Right lobe of liver (tissue), 6 donors: ENCODE results near the gene GABRR3. TPM values are rescaled to one million over a fixed set of nuclear protein-coding genes. Genes with fewer than 3 reads are reported as not detected.

ENCODE experiments used
- ATAC-seq, 4 donors: fragments of 200-7000 bp; cut with Tn5 transposase; one replicate each; pipeline ENCODE4 v1.9.1; 2020; ENCODE audit warnings: mild to moderate bottlenecking in 4 of 4, moderate library complexity in 4 of 4
- DNase-seq, 3 donors: peaks; one replicate each; pipeline ENCODE4 v3.0.0-alpha.2; 2020
- H3K27ac ChIP-seq, 3 donors: fragments of 200-600 bp; one replicate each; pipeline ENCODE4 v1.8.0; 2022
- H3K27me3 ChIP-seq, 2 donors: fragments of 200-600 bp; one replicate each; pipeline ENCODE4 v1.8.0; 2022
- H3K36me3 ChIP-seq, 4 donors: fragments of 200-600 bp; sonication (generic) in 1 of 4; one replicate each; pipeline versions ENCODE4 v1.5.1 to v1.8.0; 2017 to 2022; ENCODE audit warnings: control low read depth in 1 of 4
- H3K4me1 ChIP-seq, 4 donors: fragments of 200-600 bp; sonication (generic) in 1 of 4; one replicate each; pipeline versions ENCODE4 v1.5.1 to v1.8.0; 2017 to 2022; ENCODE audit warnings: control low read depth in 1 of 4
- H3K4me3 ChIP-seq, 3 donors: fragments of 200-600 bp; one replicate each; pipeline ENCODE4 v1.8.0; 2022
- H3K9me3 ChIP-seq, 4 donors: fragments of 200-600 bp; sonication (generic) in 1 of 4; one replicate each; pipeline versions ENCODE4 v1.5.1 to v1.8.0; 2017 to 2022; ENCODE audit warnings: control low read depth in 1 of 4
- POLR2A ChIP-seq: fragments of 450-650 bp; IDR thresholded peaks from one replicate; pipeline ENCODE4 v1.6.1; 2017; ENCODE audit warnings: antibody characterized with exemption, mild to moderate bottlenecking
- WGBS: methylation state at CpG from one replicate; pipeline ENCODE4 v1.1.6; 2018; ENCODE audit warnings: low coverage, low lambda C conversion rate; ENCODE audit not compliant: insufficient coverage; ENCODE audit errors: missing lambda C conversion rate; 5-methylcytosine and 5-hydroxymethylcytosine counted together
- intact Hi-C, 2 donors: fragments of 100-400 bp; cut with DNase I; formaldehyde crosslinking; loops; one replicate each; pipeline versions ENCODE4 v1.11.2 to v1.14.1; 2022
- total RNA-seq, 6 experiments: library from RNA; depleted of rRNA in 2 of 6; stranded (reverse); fragments of >200 nt in 2 of 6; fragmentation: NEBNext Ultra II Directional in 3 of 6; extraction: Animal tissue kit (Norgen Biotek cat#: 25700) in 3 of 6; gene quantifications; one replicate each; pipeline versions ENCODE4 v1.1.0 to v1.2.4, GENCODE V29; 2016 to 2023
- TF ChIP-seq, protein P1 (sequence below), 4 donors: fragments of 200-600 bp in 3 of 4; fragments of 450-650 bp in 1 of 4; IDR thresholded peaks; one replicate each; pipeline versions ENCODE4 v1.5.1 to v1.8.0; 2016 to 2022; ENCODE audit warnings: antibody characterized with exemption in 4 of 4, mild to moderate bottlenecking in 2 of 4
- donor health status: DM: no; HTN: yes; CAD: no.
- donor health status: DM: no; HTN: no; CAD: no.
- donor health status: DM: no; HTN: no; CAD: no.
- donor health status: DM: no; HTN: yes; CAD: no.
- donor health status: DM: no; HTN: yes; CAD: no.

GABRR3 gene
- total RNA-seq, 6 experiments from 2014 or later = 0.51 TPM; not detected in 5

- no peaks in the 10 kb centered on the region for H3K27me3 ChIP-seq
- WGBS = 38% methylated on average over 2 of the region's 2 CpGs
- ATAC-seq (no peak), DNase-seq (no peak)
- no peak for TF ChIP-seq POLR2A
- TF ChIP-seq, protein P1, sequence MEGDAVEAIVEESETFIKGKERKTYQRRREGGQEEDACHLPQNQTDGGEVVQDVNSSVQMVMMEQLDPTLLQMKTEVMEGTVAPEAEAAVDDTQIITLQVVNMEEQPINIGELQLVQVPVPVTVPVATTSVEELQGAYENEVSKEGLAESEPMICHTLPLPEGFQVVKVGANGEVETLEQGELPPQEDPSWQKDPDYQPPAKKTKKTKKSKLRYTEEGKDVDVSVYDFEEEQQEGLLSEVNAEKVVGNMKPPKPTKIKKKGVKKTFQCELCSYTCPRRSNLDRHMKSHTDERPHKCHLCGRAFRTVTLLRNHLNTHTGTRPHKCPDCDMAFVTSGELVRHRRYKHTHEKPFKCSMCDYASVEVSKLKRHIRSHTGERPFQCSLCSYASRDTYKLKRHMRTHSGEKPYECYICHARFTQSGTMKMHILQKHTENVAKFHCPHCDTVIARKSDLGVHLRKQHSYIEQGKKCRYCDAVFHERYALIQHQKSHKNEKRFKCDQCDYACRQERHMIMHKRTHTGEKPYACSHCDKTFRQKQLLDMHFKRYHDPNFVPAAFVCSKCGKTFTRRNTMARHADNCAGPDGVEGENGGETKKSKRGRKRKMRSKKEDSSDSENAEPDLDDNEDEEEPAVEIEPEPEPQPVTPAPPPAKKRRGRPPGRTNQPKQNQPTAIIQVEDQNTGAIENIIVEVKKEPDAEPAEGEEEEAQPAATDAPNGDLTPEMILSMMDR (IDR thresholded peaks at IDR 0.05) = no peak
- H3K9me3 ChIP-seq = no peaks in the 10 kb centered on the region
- intact Hi-C loops = no loop called here
- H3K27ac ChIP-seq = no peak overlapping the region
- H3K36me3 ChIP-seq = no peaks in the 10 kb centered on the region
- no peaks in the 10 kb centered on the region for H3K4me1 ChIP-seq
- H3K4me3 ChIP-seq = no peak overlapping the region
Observed at GRCh38 chr3:98003306-98003969, 31.7 kb downstream of the GABRR3 start.

GRCh38 chr3:98002717-98003116 lies 32.4 kb downstream of the GABRR3 start:
- Histone ChIP-seq H3K4me3 (no peak overlapping the region), H3K4me1 (no peaks in the 10 kb centered on the region), H3K36me3 (no peaks in the 10 kb centered on the region), H3K27ac (no peak overlapping the region), H3K27me3 (no peaks in the 10 kb centered on the region), H3K9me3 (no peaks in the 10 kb centered on the region)
- ATAC-seq (no peak), DNase-seq (no peak)
- intact Hi-C loops = no loop called here
- 93% methylated on average over 1 of the region's 1 CpG for WGBS
- no peak for TF ChIP-seq POLR2A
- TF ChIP-seq, protein P1 (IDR thresholded peaks at IDR 0.05) = no peak

DNA sequence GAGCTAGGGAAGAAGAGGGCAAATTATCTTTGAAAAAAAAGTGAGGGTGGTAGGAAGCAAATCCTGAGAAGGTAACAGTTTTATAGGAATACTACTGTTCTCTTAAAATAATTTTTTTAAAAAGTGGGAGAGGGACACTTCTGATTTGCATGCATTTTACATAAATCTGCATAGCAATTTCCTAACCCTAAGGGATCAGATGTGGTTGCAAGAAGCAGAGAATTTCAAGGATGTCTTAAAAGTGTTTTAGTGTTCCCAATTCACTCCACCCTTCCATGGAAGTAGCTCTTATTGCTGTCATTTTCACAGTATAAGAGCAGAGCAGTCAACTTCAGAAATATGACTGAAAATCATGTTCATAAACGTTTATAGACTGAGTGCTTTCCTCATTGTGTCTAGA lies 35.1 kb downstream of the GABRR3 start:
- no peak for DNase-seq
- Histone ChIP-seq H3K36me3 (no peaks in the 10 kb centered on the region), H3K9me3 (no peaks in the 10 kb centered on the region), H3K4me1 (peaks cover 0 to 5% (median 2%) of the 10 kb centered on the region in 4 donors), H3K27ac (no peak overlapping the region), H3K4me3 (no peak overlapping the region), H3K27me3 (no peaks in the 10 kb centered on the region)
- intact Hi-C loops = no loop called here
- no peak for ATAC-seq
- TF ChIP-seq, protein P1 (IDR thresholded peaks at IDR 0.05) = no peak
- TF ChIP-seq POLR2A = no peak
- 14% methylated on average over 1 of the region's 1 CpG for WGBS

DNA sequence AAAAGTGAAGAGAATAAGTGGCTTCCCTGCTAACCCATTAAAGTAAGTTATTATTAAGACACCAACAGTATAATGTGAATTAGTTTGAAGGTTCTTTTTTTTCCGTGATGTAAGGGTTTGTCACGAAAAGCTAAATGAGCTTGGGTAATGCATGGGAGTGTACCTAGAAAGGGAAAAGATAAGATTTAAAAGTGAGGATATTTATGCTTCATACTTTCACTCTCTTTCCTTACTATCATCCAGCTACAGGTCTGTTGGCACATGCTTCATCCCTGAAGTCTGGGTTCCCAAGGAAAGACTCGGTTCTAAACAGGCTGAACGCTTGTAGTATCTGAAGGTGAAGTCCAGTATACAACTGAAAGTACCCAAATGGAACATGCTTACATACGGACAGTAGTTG lies 36.0 kb downstream of the GABRR3 start:
- WGBS = 86% methylated on average over 5 of the region's 5 CpGs
- Histone ChIP-seq H3K27ac (no peak overlapping the region), H3K9me3 (no peaks in the 10 kb centered on the region), H3K4me1 (peaks cover 0 to 12% (median 5%) of the 10 kb centered on the region in 4 donors), H3K4me3 (no peak overlapping the region), H3K27me3 (no peaks in the 10 kb centered on the region), H3K36me3 (no peaks in the 10 kb centered on the region)
- TF ChIP-seq, protein P1 (IDR thresholded peaks at IDR 0.05) = no peak
- TF ChIP-seq POLR2A = no peak
- intact Hi-C loops = no loop called here
- no peak for ATAC-seq
- no peak for DNase-seq
